Right cardiac atrium (tissue), 5 donors: ENCODE results near the gene TRPC4AP. TPM values are rescaled to one million over a fixed set of nuclear protein-coding genes. Genes with fewer than 3 reads are reported as not detected.

Experiments
- ATAC-seq, 2 donors: fragments of 200-7000 bp; cut with Tn5 transposase; one replicate each; pipeline versions ENCODE4 v1.8.0 to v1.9.1; 2020; ENCODE audit warnings: moderate library complexity in 2 of 2, mild to moderate bottlenecking in 1 of 2
- DNase-seq, 3 donors: peaks; one replicate each; pipeline ENCODE4 v3.0.0-alpha.2; 2020
- H3K27ac ChIP-seq: one replicate; pipeline ENCODE4 v1.5.1; 2013; ENCODE audit warnings: mild to moderate bottlenecking, low read length, control low read depth, moderate library complexity
- H3K27me3 ChIP-seq: one replicate; pipeline ENCODE4 v1.6.1; 2013; ENCODE audit not compliant: control insufficient read depth, insufficient read depth
- H3K4me1 ChIP-seq: one replicate; pipeline ENCODE4 v1.6.1; 2013; ENCODE audit warnings: low read length; ENCODE audit not compliant: control insufficient read depth, insufficient read depth
- H3K4me3 ChIP-seq: one replicate; pipeline ENCODE4 v1.5.1; 2013; ENCODE audit warnings: low read length, control low read depth
- H3K9me3 ChIP-seq: one replicate; pipeline ENCODE4 v1.6.1; 2013; ENCODE audit warnings: low read length; ENCODE audit not compliant: control insufficient read depth
- WGBS: extraction: QIAGEN DNeasy Blood & Tissue Kit; methylation state at CpG from one replicate; pipeline ENCODE4 v1.1.7; 2013; 5-methylcytosine and 5-hydroxymethylcytosine counted together
- intact Hi-C, 4 donors: fragments of 100-400 bp; cut with DNase I; formaldehyde crosslinking; loops; one replicate each; pipeline versions ENCODE4 v1.11.0 to v1.14.0; 2022 to 2023
- polyA plus RNA-seq: library from polyadenylated mRNA; stranded (reverse); fragments of 200-250 nt; gene quantifications from one replicate; pipeline ENCODE4 v1.2.3, GENCODE V29; 2013
- total RNA-seq, 4 donors: library from RNA; stranded (reverse); fragmentation: NEBNext Ultra II Directional; extraction: Animal tissue kit (Norgen Biotek cat#: 25700); gene quantifications; one replicate each; pipeline ENCODE4 v1.2.1, GENCODE V29; 2021
- donor health status: healthy with polysubstance abuse.
- donor health status: DM: no; HTN: yes; CAD: no.
- donor health status: DM: no; HTN: no; CAD: no.
- donor health status: DM: no; HTN: yes; CAD: no; lungs with severe emphysema.
- donor health status: DM: yes; HTN: yes; CAD: no.

TRPC4AP gene
- total and polyA plus RNA-seq, 5 donors: 29.1 to 44.6 (median 34.5) TPM

- WGBS: 88% methylated on average over 13 of the region's 13 CpGs
- Histone ChIP-seq H3K27ac (no peak overlapping the region), H3K9me3 (no peaks in the 10 kb centered on the region), H3K27me3 (no peaks in the 10 kb centered on the region), H3K4me3 (no peak overlapping the region), H3K4me1 (peaks cover 6% of the 10 kb centered on the region)
- DNase-seq (no peak), ATAC-seq (no peak)
- intact Hi-C loops: no loop called here
Measured at GRCh38 chr20:35013421-35014411, 78.9 kb downstream of the TRPC4AP start.

- H3K9me3 ChIP-seq: no peaks in the 10 kb centered on the region
- H3K4me1 ChIP-seq: peaks cover 2% of the 10 kb centered on the region
- H3K27me3 ChIP-seq: no peaks in the 10 kb centered on the region
- peak overlapping the region; percentile 12 for H3K27ac ChIP-seq
- DNase-seq (peak in 1 of 3 donors; percentile 40), ATAC-seq (no peak)
- 80% methylated on average over 13 of the region's 13 CpGs for WGBS
- H3K4me3 ChIP-seq: no peak overlapping the region
- intact Hi-C loops: no loop called here
Measured at GRCh38 chr20:35012227-35013069, 80.2 kb downstream of the TRPC4AP start.

DNA sequence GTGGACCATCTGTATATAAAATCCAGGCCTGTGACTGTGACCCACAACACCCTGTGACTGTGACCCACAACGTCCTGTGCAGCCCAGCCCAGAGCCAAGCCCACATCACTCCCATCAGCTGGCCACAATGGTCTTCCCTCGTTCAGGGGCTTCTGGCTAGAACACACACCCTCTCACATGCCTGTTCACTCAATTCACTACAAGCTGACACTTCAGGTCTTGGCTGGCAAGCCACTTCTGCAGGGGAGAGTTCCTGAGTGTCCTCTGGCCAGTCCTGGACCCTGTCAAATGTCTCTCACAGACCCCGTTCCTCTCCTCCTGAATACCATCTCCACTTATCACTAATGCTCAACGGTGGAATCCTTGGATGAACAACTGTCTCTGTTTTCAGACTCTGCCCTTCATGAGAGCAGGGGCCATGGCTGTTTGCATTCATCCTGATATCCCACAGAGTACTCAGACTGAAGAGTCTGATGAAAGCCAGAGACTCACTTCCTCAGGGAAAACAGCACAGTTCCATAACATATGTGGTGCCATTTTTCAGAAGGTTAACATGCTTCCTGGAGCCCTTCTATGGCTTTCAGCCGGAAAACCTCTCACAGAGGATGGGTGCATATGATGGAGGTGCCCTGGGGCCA, 80.9 kb downstream of the TRPC4AP start:
- H3K4me1 ChIP-seq: peaks cover 2% of the 10 kb centered on the region
- DNase-seq: no peak
- H3K4me3 ChIP-seq: no peak overlapping the region
- intact Hi-C loops: no loop called here
- no peaks in the 10 kb centered on the region for H3K9me3 ChIP-seq
- peak overlapping the region; percentile 3 for H3K27ac ChIP-seq
- 49% methylated on average over 5 of the region's 5 CpGs for WGBS
- no peaks in the 10 kb centered on the region for H3K27me3 ChIP-seq
- no peak for ATAC-seq

- WGBS: 77% methylated on average over 19 of the region's 19 CpGs
- Histone ChIP-seq H3K4me3 (no peak overlapping the region), H3K27me3 (no peaks in the 10 kb centered on the region), H3K27ac (no peak overlapping the region), H3K9me3 (no peaks in the 10 kb centered on the region), H3K4me1 (peaks cover 2% of the 10 kb centered on the region)
- intact Hi-C loops: no loop called here
- DNase-seq: no peak
- no peak for ATAC-seq
Measured at GRCh38 chr20:35010405-35011192, 82.0 kb downstream of the TRPC4AP start.

GRCh38 chr20:35009665-35010328, 82.8 kb downstream of the TRPC4AP start:
- Histone ChIP-seq H3K4me3 (no peak overlapping the region), H3K4me1 (peaks cover 2% of the 10 kb centered on the region), H3K9me3 (no peaks in the 10 kb centered on the region), H3K27me3 (no peaks in the 10 kb centered on the region), H3K27ac (no peak overlapping the region)
- ATAC-seq (no peak), DNase-seq (no peak)
- intact Hi-C loops: no loop called here
- WGBS: 93% methylated on average over 11 of the region's 11 CpGs

GRCh38 chr20:35008411-35009342, 83.9 kb downstream of the TRPC4AP start:
- intact Hi-C loops: no loop called here
- WGBS: 76% methylated on average over 14 of the region's 14 CpGs
- ATAC-seq: peak; percentile 9 to 27

DNA sequence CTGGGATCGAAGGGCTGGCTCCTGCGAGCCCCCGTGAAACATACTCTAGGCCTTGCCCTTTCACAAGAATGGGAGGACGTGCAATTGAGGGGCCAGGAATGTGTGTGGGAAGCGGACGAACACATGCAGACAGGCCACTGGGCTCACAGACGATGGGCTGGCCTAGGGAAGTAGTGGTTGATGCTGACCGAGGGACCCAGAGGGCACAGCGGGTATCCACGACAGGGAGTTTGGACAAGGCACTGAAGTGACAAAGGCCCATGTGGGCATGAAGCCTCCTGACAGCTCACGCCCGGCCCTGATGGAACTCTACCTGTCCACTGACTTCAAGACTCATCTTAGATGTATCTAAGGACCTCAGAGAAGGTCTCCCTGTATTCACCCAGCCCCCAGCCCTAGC, 84.7 kb downstream of the TRPC4AP start:
- DNase-seq: peak in 1 of 3 donors; percentile 31
- H3K4me1 ChIP-seq: peaks cover 2% of the 10 kb centered on the region
- ATAC-seq: no peak
- no peaks in the 10 kb centered on the region for H3K9me3 ChIP-seq
- intact Hi-C loops: no loop called here
- H3K27me3 ChIP-seq: no peaks in the 10 kb centered on the region
- 85% methylated on average over 12 of the region's 12 CpGs for WGBS
- no peak overlapping the region for H3K27ac ChIP-seq
- no peak overlapping the region for H3K4me3 ChIP-seq

More at GRCh38 chr20:35008411-35009342, 83.9 kb downstream of the TRPC4AP start:
- Histone ChIP-seq H3K27me3 (no peaks in the 10 kb centered on the region), H3K4me1 (peaks cover 2% of the 10 kb centered on the region), H3K9me3 (no peaks in the 10 kb centered on the region), H3K27ac (no peak overlapping the region), H3K4me3 (no peak overlapping the region)
- DNase-seq: peak; percentile 74 to 82 (median 78)

DNA sequence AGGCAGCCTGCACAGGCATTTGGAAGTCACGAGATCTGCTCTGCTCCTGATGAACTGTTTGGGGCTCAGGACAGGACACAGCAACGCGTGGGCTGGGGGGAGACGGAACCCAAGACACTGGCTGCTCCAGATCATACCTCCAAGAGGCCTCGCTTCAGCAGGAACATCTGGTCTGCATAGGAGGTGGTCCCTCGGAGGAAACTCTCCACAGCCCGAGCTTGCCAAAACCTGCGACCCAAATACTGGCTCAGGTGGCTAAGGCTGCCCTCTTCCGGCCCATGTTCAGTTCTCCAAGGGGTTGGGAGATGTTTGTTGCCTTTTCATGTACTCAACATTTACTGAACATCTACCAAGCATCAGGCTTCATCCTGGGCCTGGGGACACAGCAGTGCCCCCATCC, 85.2 kb downstream of the TRPC4AP start:
- WGBS: 86% methylated on average over 9 of the region's 9 CpGs
- intact Hi-C loops: no loop called here
- H3K27ac ChIP-seq: no peak overlapping the region

GRCh38 chr20:35006531-35006971, 86.1 kb downstream of the TRPC4AP start:
- H3K27me3 ChIP-seq: no peaks in the 10 kb centered on the region
- peak in 1 of 3 donors; percentile 25 for DNase-seq
- H3K4me1 ChIP-seq: peaks cover 1% of the 10 kb centered on the region
- intact Hi-C loops: no loop called here
- no peak overlapping the region for H3K4me3 ChIP-seq
- ATAC-seq: no peak
- no peaks in the 10 kb centered on the region for H3K9me3 ChIP-seq
- no peak overlapping the region for H3K27ac ChIP-seq
- WGBS: 74% methylated on average over 4 of the region's 4 CpGs

More for the DNA sequence above, 85.2 kb downstream of the TRPC4AP start:
- ATAC-seq (no peak), DNase-seq (peak in 2 of 3 donors; percentile 21 to 38)
- Histone ChIP-seq H3K27me3 (no peaks in the 10 kb centered on the region), H3K9me3 (no peaks in the 10 kb centered on the region), H3K4me1 (peaks cover 2% of the 10 kb centered on the region), H3K4me3 (no peak overlapping the region)
